Measurements from ENCODE around the gene ATP8A2. TPM values are rescaled to one million over a fixed set of nuclear protein-coding genes. Genes with fewer than 3 reads are reported as not detected.

Gene ATP8A2
- total and polyA plus RNA-seq, 2 of the 8 experiments (the other 6 are each of a cell fraction or from before 2014, with no cell fraction given): 2.4 to 8.3 TPM

GRCh38 chr13:25857830-25858229 is 486.1 kb downstream of the ATP8A2 start (continued):
- no peak for TF ChIP-seq ZNF274 (IDR thresholded peaks at IDR 0.05; ENCODE audit: borderline replicate concordance, extremely low read depth, low read length)
- TF ChIP-seq CREB1 (IDR thresholded peaks at IDR 0.05): no peak
- TF ChIP-seq POLR2A (IDR thresholded peaks at IDR 0.05; ENCODE audit: control extremely low read depth in 1 of 2, low read depth in 2 of 2, low read length in 2 of 2): no peak
- TF ChIP-seq EGR1 (IDR thresholded peaks at IDR 0.05; ENCODE audit: borderline replicate concordance, low read depth, low read length): no peak
- no peak for TF ChIP-seq NRF1 (IDR thresholded peaks at IDR 0.05; ENCODE audit: low read depth, low read length)
- TF ChIP-seq SRF (IDR thresholded peaks at IDR 0.05; ENCODE audit: low read depth, low read length): no peak
- no peak for TF ChIP-seq SIN3A (conservative IDR thresholded peaks at IDR 0.05 in 1 of 2, IDR thresholded peaks at IDR 0.05 in 1 of 2; ENCODE audit: low read depth in 1 of 2, low read length in 2 of 2)
- TF ChIP-seq GTF2F1 (IDR thresholded peaks at IDR 0.05; ENCODE audit: borderline replicate concordance, low read depth, low read length): no peak

Data from H1 (cell line).